ENCODE data around the gene PLEKHA4.

- TF ChIP-seq, protein P1, sequence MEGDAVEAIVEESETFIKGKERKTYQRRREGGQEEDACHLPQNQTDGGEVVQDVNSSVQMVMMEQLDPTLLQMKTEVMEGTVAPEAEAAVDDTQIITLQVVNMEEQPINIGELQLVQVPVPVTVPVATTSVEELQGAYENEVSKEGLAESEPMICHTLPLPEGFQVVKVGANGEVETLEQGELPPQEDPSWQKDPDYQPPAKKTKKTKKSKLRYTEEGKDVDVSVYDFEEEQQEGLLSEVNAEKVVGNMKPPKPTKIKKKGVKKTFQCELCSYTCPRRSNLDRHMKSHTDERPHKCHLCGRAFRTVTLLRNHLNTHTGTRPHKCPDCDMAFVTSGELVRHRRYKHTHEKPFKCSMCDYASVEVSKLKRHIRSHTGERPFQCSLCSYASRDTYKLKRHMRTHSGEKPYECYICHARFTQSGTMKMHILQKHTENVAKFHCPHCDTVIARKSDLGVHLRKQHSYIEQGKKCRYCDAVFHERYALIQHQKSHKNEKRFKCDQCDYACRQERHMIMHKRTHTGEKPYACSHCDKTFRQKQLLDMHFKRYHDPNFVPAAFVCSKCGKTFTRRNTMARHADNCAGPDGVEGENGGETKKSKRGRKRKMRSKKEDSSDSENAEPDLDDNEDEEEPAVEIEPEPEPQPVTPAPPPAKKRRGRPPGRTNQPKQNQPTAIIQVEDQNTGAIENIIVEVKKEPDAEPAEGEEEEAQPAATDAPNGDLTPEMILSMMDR (IDR thresholded peaks at IDR 0.05): no peak
- TF ChIP-seq POLR2AphosphoS5 (IDR thresholded peaks at IDR 0.05; ENCODE audit: low read depth, low read length): no peak
- TF ChIP-seq, protein P2, sequence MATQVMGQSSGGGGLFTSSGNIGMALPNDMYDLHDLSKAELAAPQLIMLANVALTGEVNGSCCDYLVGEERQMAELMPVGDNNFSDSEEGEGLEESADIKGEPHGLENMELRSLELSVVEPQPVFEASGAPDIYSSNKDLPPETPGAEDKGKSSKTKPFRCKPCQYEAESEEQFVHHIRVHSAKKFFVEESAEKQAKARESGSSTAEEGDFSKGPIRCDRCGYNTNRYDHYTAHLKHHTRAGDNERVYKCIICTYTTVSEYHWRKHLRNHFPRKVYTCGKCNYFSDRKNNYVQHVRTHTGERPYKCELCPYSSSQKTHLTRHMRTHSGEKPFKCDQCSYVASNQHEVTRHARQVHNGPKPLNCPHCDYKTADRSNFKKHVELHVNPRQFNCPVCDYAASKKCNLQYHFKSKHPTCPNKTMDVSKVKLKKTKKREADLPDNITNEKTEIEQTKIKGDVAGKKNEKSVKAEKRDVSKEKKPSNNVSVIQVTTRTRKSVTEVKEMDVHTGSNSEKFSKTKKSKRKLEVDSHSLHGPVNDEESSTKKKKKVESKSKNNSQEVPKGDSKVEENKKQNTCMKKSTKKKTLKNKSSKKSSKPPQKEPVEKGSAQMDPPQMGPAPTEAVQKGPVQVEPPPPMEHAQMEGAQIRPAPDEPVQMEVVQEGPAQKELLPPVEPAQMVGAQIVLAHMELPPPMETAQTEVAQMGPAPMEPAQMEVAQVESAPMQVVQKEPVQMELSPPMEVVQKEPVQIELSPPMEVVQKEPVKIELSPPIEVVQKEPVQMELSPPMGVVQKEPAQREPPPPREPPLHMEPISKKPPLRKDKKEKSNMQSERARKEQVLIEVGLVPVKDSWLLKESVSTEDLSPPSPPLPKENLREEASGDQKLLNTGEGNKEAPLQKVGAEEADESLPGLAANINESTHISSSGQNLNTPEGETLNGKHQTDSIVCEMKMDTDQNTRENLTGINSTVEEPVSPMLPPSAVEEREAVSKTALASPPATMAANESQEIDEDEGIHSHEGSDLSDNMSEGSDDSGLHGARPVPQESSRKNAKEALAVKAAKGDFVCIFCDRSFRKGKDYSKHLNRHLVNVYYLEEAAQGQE (IDR thresholded peaks at IDR 0.05; ENCODE audit: insufficient read depth in 1 of 2, low read depth in 2 of 2, low read length in 1 of 2): no peak
Measured at GRCh38 chr19:48802623-48803022, 65.8 kb downstream of the PLEKHA4 start.
